Activated CD4-positive, CD25-positive, alpha-beta regulatory T cell treated with anti-CD3 and anti-CD28 coated beads, Interleukin-2, amount 50 U/mL, for 16 hours (primary cell): Measurements from ENCODE around the gene PREX1.
"Not testable (repeated sequence)": the region's sequence is repeated elsewhere in the genome, so short reads cannot be mapped to it uniquely, and the experiment has no call there.

ENCODE experiments used
- DNase-seq: peaks from one replicate; pipeline ENCODE4 v3.0.0-alpha.2; 2020; ENCODE audit warnings: low read depth, low spot score

The PREX1 gene

DNA sequence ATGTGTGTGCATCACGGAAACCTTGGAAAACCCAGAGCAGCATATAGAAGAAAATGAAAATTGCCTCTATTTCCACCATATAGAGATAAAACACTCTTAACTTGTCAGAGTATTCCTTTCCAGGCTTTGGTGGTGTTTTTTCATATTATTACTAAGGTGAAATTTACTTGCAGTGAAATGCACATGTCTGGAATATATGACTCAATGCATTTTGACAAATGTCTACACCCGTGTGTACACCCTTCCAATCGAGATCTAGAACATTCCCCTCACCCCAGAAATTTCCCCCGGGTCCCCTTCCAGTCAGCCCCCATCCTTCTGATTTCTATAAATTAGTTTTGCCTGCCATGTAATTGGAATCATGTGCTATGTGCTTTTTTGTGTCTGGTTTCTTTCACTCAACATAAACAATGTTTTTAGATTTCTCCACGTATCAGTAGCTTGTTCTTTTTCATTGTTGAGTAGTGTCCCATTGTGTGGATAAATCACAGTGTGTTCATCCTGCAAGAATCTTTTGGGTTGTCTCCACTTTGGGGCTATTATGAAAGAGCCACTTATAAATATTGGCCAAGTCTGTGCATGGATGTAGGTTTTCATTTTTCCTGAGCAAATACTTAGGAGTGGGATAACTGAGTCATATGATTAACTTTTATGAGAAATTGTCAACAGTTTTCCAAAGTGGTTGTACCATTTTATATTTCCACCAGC, 19.9 kb upstream of the PREX1 start:
- DNase-seq = no peak

DNA sequence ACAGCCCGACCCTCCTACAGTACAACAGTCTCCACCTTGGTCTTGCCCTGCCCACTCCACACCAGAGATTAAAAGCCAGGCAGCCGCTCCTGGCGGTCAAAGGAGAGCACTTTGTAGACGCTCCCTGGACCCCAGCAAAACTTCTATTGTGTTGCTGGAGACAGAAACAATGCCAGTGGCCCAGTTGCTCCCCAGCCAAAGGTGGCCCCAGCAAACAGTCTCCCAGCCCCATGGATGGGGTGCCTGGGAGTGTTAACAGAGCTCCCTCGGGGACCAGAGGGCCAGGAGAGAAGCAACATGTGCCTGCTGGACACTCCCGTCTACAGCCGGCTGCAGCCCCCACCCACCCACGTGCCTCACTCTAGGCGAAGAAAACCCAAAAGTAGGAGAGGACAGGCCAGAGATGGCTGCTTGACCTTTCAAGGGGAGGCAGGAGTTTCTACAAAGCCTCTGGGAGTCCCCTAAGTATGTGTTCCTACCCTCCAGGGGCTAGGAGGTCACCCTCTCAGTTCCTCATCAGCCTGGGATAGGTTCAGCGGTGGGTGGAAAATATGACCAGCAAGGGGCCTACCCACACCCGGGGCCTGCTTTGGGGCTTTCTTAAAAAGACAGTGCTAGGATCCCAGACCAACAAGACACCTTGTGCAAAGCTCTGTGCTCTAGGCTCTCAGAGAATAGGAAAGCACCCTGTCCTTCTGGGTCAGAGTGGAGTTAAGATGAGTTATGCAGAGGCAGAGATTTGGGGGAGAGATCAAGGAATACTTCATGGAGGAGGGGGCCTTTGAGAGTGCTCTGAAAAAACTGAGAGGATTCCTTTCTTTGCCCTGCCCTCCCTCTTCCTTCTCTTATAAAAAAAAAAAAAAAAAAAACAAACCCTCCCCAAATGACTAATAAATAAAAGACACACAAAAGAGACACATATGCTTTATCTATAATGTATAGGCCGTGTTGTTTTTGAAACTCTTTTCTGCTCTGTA, 19.0 kb upstream of the PREX1 start:
- no peak for DNase-seq

DNA sequence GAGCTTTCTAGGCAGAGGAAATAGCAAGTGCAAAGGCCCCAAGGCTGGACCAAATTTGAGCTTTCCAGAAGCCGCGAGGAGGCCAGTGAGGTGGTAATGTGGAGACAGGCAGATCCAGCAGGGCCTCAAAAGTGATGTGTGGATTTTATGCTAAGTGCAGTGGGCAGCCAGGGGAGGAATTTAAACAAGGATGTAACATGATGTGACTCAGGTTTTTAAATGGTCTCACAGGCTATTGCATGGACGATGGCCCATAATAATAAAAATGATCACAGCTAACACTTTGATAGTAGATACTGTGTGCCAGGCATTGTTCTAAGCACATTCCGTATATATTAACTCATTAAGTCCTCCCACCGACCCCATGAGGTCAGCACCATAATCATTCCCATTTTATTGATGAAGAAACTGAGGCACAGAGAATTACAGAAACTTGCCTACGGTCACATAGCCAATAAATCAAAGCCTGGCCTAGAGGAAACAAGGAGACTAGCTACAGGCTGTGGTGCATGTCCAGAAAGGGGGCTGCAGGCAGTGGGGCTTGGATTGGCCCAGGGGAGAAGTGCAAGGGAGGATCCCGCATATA, 18.0 kb upstream of the PREX1 start:
- no peak for DNase-seq

DNA sequence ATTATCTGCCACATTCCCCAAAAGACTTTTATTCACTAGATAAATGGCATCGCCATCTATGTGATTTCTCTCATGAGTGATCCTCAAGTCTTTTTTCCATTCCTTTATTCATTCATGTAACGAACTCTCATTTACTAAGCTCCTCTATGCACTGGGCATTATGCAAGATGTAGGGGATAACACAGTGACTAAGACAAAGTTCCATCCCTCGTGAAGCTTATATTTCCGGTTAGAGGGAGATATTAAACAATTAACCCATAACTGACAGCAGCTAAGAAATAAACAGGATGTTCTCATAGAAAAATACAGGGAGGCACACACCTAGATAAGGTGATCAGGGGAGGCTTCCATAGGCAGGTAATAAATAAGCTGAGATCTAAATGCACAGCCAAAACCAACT, 17.2 kb upstream of the PREX1 start:
- DNase-seq = no peak

DNA sequence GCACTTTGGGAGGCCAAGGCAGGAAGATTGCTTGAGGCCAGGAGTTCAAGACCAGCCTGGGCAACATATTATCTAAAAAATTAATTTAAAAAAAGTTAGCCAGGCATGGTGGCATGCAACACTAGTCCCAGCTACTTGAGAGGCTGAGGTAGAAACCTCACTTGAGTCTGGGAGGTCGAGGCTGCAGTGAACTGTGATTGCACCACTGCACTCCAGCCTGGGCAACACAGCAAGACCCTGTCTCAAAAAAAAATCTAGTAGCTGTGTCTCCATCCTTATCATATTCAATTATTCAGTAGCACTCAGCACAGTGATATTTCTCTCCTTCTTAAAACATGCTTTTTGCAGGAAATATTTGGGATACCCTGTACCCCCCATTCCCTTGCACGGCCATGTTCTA, 16.1 kb upstream of the PREX1 start:
- DNase-seq = not testable (repeated sequence)

DNA sequence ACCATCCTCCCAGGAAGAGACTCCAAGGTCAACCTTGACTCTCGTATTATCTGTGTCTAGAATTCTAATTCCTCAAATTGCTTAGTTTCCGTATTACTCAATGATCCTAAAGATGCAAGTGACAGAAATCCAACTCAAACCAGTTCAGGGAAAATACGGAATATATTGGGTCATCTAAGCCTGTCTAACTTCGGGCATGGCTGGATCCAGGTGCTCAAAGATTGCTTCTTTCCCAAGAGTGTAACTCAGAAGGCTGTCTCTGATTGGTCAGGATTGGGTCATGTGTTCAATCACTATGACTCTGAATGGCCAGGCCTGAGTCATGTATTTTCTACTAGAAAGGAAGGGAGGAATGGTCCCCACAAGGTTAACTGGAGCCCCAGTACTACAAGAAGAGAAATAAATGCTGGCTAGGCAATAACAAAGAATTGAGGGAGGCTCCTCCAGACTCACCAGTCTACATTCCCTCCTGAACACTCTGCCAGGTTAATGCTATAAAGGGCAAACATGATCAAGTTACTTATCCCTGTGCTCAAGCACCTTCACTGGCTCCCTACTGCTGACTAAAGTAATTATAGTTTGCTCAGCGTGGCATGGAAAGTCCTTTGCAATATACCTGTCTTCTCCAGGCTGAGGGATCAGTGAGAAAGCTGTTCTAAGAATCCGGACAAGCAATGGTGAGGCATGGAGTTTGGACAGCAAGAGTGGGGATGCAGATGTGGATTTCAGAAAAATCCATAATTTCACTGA, 15.4 kb upstream of the PREX1 start:
- DNase-seq = no peak

DNA sequence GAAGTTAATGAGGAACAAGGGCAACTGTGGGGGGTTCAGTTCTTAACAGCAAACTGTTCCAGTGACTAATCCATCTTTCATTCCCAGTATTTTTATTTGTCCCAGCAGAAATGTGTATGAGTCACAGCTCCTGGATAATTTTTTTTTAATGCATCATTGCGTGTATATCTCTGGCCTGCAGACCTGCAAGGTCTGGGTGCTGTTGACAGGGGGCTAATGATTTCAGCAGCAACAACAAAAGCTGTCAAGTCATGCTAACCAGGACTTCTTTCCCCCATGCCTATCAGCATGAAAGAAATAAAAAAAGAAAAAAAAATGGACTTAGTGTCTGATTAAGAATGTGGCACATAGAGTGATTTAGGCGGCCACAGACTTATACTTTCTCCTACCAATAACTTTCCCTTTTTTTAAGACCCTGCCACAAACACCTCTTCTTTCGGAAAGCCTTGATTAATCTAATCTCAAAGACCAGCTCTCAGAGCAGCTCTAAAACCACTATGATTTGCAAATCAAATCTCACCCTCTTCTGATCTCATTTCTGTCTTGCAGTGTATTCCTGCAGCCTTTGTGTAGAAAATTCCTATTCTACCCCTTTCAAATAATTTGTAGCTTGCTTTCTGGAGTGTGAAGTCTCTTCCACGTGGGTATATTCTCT, 14.2 kb upstream of the PREX1 start:
- DNase-seq = no peak

DNA sequence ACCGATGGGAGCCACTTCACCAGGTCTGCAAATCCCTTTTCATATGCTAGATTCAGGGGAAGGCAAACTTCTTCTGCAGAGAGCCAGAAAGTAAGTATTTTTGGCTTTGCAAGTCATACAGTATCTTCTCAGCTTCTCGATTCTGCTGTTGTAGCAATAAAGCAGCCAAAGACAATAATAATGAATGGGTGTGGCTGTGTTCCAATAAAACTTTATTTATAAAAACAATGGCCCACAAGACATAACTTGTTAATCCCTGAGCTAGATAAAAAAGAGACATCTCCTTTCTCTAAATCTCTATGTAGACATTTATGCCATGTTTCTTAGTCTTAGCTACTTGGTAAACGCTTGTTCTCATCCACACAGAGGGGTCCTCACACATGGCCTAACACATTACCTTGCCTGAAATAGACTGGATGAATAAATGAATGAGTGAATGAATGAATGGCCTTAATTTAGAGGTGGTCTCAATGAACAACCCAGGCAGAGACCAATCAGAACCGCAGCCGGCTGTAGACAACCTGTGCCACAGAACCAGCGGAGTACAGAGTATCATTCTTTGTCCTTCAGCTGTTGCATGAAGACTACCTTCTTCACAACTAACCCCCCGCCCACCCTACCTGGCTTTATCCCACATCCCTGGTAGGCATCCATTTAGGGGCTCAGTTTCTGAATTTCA, 13.5 kb upstream of the PREX1 start:
- no peak for DNase-seq

DNA sequence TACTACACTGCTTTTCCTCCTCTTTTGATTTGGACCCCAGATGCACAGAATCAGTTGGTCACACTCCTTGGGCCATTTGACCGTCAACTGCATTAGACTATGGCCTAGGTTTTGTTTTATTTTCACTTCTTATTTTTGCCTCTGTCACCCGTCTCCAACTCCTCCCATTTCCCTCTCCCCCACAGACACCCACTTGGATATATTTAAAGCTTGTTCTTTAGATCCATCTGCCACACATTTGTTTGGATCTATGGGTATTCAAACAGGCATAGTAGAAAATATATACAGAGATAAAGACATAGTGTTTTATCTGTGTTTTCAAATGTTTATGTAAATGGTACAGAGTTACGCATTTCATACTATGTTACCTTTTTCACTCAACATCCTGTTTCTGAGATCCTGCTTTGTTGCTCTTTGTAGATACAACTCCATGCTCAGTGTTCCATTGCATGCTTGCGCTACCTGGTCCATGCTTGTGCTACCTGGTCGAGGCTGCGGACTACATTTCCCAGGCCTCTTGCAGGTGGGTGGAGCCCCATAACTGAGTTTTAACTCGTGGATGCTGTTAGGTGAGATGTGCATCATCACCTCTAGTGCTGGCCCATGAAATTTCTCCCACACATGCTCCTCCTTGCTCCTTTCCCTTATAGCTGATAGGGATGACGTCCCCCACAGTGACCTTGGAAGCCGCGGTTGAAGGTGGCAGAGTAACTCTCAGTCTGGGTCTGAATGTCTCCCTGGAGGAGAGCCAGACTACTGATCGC, 11.5 kb upstream of the PREX1 start:
- DNase-seq = no peak

DNA sequence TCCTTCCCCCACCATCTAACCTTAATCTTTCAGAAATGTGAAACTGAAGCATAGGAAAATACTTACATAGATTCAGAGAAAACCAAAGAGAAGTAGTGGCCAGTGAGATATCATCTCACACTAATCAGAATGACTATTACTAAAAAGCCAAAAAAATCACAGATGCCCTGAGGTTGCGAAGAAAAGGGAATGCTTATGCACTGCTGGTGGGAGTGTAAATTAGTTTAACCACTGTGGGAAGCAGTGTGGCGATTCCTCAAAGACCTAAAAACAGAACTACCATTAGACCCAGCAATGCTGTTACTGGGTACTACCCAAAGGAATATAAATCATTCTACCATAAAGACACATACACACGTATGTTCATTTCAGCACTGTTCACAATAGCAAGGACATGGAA, 9.2 kb upstream of the PREX1 start:
- no peak for DNase-seq

DNA sequence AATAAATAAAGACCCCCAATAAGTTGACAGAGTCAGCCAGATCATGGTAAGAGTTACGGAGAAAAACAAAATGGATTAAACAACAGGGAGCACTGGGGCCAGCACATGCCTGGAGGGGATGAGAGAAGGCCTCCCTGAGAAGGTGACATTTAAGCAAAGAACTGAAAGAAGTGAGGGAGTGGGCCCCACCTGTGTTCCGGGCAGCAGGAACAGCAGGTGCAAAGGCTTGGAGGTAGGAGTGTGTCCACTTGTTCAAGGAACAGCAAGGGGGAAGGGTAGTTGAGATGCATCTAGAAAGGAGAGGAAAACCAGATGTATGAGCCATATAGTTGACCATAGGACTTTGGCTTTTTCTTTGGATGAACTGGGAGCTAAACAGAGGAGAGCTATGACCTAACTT, 7.6 kb upstream of the PREX1 start:
- no peak for DNase-seq

DNA sequence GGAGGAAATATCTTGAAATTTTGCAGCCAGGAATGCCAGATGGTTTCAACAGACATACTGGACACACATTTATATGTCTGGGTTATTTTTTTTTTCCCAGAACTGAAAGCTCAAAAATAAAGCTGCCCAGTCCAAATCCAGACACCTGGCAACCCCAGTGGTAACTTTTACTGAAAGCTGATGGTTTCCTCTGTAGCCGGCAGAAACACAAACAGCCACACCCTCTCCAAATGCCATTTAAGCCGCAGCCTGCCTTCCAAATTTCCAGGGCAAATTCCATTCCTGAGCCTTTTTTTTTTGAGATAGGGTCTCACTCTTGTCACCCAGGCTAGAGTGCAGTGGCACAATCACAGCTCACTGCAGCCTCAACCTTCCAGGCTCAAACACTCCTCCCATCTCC, 6.5 kb upstream of the PREX1 start:
- no peak for DNase-seq

DNA sequence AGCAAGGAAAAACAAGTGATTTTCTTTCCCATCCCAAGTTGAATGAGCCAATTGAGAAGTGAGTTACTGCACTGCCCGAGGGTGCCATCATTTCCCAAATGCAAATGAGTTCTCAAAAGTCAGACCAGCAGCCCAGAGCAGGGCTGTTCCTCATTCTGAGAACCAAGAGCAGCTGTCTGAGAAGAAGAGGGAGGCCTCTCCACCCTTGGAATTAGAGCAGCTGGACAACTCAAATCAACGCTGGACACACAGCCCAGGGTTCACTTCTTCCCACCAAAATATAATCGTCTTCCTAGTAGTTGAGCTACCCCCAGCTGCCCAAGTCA, 4.6 kb upstream of the PREX1 start:
- no peak for DNase-seq

DNA sequence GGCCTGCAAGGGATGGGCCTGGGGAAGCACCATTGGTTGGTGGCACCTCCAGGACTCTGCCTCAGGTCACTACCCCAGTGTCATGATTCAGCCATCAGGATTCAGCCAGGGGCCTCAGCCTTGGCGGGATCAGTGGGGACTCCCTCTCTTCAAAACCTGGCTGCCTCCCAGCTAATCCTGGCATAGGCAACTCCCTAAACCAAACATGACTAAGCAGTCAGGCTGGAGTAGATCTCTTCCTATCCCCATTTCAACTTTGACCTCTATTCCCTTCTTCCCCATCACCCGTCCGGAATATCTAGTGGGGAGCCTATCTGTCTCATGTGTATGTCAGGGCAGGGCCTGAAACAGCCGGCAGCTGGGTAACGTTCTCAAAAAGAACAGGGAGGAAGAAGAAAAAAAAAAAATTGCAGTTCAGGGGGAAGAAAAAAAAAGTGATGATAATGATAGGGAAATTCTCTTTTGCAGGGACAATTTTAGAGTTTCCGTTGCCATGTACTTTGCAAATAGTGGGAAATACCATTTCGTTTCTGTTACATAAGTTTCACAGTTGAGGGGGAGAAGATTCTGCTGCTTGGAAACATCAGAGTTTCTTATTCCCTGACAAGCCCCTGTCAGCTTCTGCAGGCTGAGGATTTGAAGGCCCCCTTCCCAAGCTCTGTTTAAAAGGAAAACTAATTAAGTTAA, 4.1 kb upstream of the PREX1 start:
- DNase-seq = no peak

DNA sequence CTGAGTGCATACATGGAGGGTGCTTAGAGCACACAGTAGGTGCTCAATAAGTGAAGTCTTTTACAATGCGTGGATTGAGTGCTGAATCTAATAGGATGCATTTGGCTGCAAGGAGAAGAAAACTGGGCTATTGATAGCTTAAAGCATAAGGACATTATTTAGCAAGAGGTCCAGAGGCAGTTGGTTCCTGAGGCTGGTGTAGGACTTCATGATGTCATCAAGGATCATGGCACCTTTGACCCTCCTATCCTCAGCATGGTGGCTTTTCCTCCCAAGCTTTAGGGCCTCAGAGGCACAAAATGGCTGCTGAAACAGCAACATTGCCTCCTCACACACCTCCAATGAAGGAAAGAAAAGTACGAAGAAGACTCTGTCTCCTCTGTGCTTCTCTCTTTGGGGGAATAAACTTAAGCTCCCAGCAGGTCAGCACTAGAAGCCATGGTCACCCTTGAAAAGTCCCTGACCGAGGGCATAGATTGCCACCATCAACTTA, 3.1 kb upstream of the PREX1 start:
- DNase-seq = no peak

DNA sequence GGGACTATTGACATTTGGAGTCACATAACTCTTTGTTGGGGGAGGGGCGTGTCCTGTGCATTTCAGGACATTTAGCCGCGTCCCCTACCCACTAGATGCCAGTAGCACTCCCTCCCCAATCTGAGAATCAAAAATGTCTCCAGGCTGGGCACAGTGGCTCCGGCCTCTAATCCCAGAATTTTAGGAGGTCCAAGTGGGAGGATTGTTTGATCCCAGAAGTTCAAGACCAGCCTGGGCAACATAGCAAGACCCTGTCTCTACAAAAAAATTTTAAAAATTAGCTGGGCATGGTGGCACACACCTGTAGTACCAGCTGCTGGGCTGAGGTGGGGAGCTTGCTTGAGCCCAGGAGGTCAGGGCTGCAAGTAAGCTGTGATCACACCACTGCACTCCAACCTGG, 2.1 kb upstream of the PREX1 start:
- DNase-seq = no peak

DNA sequence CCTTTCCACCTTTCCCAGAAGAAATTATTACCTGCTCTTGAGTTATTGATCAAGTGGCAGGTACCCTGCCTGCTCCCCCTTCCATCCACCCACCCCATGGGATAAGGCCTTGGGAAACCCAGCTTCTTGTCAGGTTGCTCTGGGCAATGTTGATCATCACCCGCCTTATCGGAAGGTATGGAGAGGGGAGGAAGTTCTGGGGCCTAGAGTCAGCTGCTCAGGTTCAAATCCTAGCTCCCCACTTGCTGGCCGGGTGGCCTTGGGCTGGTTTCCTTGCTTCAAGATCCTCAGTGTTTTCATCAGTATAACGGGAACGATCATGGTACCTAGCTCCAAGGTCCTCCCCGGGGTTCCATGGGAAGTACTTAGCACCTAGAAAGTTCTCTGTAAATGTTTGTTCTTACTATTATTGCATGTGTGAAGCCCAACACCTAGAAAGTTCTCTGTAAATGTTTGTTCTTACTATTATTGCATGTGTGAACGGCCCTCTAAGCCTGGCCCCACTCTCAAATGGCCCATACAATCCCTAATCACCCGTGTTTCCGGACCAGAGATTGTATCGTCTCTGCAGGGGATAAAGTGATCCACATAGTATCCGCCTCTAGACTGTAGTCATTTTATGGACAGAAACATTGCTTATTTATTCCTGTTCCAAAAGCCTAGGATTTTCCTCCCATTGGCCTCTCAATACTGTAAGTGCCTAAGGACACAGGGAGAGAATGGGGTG, 1.1 kb upstream of the PREX1 start:
- DNase-seq = no peak

DNA sequence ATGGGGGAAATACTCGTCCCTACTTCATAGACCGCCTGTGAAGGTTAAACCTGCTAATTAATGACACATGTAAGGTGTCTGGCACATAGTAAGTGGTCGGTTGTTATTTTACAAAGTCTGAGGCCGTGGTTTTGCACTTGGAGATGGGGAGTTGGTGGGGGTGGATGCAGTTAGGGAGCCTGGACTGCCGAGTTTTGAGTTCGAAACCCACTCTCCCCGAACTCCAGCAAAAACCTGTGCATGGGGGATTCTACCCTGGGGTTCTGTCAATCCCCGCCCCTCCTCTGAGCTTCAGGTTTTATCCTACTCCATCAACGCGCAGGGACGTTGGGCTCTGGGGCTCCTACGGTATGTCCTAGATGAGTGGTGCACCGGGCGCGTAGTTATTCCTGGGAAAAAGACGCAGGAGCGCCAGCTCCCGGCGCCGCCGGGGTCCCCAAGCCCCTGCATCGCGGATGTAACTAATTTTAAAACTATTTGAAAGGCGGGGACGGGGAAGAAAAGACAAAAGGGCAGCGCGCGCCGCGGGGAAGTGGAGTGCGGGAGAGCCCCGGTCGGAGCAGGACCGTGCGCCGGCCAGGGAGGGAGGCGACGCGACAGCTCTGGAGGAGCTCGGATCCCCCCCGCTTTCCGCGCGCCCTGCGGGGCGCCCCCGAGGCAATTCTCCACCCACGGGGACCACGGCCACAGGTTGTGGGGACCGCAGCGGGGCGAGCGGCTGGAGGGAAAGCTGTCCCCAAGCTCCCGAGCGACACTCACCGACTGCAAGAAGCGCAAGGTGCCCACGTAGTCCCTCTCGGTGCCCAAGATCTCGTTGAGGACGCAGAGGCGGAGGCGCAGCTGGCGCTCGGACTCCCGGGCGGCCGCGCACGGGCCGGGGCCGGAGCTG, 672 bp downstream of the PREX1 start:
- no peak for DNase-seq
